ENCODE results near the gene GBA2.

The GBA2 gene

DNA sequence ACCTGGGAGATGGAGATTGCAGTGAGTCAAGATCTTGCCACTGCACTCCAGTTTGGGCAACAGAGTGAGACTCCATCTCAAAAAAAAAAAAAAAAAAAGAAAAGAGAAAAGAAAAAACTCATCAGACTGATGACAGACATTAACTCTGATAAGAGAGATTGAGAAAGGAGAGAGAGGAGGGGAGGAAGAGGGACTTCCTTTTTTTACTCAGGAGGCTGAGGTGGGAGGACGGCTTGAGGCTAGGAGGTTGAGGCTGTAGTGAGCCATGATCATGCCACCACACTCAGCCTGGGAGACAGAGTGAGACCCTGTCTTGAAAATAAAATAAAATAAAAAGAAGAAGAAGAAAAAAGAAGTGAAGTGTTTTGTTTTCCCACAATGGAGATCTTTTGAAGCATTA is 14.8 kb upstream of the GBA2 start:
- FAIRE-seq, result no peak

DNA sequence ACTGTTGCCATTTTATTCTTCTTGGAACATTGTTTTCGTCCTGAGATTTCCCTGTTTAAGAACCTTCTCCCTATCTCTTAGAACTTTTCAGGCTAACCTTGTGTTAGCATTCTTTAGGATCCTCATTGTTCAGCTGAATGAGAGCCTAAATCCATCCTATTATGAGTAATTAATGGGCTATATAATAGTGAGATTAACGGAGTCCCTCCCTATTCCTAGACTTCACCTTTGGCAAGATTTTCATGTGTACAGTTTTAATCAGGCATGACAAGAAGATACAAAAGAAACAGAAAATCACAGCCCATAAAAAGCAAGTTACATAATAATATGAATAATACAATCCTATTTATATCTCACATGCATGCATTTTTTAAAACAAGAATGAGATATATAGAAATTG is 14.2 kb upstream of the GBA2 start:
- FAIRE-seq, result no peak

DNA sequence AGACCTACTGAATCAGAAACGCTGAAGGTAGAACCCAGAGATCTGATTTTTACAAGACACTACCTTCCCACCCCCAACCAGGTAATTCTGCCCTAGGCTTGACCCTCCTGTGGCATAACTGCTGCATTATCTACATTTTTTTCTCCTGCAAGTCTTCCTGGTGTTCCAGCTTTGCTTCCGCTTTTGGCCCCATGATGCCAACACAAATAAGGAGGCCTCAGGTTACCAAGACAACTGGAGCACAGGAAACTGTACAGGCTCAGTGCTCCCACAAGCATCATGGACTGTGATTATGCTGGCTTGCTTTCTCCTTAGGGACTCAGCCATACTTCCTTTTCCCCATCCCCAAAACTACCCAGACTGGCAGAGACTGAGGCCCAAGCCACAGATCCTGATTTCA is 11.6 kb upstream of the GBA2 start:
- FAIRE-seq, result no peak

DNA sequence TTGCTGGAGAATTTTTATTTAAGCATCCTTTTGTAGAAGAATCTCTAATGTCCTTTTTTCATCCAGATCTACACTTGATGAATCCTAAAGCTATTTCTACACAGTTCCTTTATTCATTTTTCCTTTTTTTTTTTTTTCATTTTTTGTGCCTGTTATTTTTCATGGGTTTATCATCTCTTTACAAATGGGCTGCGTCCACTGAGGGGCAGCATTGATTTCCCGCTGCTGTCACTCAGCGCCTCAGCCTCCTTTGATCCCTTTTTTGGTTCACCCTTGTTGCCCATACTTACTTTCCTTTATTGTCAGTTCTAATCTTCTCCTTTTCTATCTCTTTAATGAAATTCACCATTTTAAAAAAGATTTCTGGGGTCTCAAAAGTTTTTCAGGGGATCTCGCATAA is 10.8 kb upstream of the GBA2 start:
- FAIRE-seq, result no peak

DNA sequence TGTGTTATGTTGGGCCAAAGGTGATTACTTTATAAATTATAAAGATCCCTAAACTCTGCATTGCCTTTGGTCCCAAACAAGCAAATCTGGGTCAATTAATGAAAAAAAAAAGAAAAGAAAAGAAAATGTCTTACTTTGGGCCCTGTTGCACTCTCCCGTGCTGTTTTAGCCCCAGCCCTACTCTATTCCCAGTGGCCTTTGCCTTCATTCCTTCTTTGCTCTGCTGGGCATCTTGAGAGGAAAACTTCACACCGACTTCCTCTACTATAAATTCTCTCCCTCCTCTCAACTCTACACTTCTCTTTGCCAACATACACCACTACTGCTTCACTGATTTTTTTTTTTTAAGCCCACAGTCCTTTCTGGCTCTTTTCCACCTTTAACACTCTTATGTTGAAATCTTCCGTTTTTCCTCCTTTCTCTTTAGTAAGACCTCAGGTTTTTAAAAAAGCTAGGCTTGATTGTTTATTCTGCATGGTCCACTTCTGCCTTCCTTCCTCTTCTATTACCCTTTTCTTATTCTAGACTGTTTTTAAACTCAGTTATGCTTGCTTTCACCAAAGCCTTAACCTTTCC is 9.5 kb upstream of the GBA2 start:
- FAIRE-seq, result no peak

DNA sequence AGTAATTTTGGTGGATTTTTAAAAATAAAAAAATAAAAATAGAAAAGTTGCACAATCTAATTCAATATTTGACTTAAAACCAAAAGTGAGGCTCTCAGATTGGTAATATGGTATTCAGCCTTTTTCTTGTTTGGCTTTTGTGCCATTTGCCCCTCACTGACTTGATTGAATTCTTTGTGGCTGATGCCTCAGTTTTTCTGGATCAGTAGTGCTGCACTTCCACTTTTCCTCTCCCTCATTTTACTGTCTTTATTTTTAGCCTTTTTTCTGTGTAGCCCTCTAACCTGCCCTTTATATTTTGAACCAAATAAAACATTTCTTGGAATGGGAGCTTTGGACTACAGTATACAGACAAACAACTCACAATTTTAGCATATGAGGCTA is 8.9 kb upstream of the GBA2 start:
- FAIRE-seq, result no peak

DNA sequence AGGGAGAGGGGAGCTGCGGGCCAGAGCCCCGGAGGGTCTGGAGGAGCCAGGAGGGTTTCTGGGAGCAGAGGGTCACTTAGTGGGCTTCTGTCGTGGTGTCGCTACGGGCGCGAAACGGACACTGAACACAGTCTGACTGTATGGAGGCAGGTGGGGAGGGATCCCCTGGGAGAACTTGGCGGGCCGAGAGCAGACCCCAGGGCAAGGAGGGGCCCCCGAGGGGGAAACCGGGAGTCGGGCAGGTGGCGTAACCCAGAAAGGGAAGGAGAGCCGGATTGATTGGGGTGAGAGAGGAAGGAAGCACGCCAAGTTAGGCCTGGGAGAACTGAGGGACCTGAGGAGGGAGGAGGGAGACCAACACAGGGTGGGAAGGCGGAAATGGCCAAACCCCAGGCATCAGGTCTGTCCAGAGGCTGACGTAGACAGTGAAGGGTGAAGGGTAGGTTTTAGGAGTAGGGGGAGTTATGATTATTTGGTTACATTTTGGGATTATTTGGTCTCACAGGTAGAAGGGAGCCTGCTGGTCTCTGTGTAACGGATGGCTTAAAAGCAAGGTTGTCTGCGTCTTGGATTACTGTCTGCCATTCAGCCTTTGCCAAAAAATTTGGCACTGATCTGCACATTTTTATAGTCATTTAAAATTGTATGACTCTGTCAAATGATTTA is 8.3 kb upstream of the GBA2 start:
- FAIRE-seq, result no peak

DNA sequence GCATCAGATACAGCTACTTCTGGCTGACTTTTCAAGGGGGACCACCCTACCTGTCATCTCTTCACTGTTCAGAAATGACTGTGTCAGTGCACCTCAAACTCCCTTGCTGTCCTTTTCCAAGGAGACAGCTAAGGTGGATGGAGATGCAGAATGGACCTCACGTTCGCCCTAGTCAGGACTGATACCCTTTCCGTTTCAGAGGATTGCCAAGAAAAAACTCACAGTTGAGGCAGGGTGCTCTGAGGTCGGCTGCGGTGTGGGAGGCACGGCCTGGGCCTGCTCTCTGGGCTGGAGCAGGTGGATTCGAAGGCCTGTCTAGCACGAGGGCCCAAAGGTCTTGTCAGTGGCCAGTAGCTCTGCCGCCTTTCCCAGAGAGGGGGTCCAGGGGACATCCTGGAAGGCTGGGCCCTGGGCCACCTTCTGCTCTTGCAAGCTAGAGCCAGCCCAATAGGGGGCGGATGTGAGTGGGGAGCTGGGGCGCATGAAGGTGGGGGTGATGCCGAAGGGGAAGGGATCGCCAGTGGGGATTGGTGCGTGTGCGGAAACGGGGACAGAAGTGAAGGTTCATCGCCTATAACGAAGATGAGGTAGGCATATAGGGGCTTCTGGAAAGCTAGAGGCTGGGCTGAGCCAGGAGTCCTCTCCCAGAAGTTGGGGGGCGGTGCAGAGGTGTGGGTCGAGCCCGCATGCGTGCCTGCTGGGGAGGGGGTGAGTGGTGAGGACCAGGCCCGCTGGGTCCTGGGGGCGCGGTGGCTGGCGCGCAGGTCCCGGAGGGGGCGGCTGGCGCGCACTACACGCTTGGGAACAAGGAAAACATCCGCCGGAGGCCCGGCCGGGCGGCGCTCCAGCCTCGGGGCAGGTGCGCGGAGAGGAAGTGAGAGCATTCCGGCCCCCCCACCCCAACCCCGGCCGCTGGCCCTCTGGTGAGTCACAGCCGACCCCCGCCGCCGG is 7.5 kb upstream of the GBA2 start:
- no peak for FAIRE-seq

DNA sequence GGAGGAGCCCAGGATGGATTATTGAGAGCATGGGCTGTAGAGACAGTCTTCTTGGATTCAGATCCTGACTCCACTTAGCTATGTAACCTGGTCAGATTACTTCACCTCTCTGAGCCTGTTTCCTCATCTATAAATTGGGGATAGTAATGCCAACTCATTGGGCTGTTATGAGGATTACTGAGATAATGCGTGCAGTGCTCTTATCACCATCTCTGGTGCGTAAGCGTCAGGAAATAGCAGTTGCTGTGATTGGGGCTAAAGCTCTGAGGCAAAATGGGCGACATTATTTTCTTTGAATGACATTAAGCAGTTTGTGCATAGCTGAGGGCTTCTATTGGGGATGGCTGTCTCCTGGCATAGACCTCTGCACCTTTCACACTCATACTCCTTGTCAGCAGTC is 6.0 kb upstream of the GBA2 start:
- no peak for FAIRE-seq

DNA sequence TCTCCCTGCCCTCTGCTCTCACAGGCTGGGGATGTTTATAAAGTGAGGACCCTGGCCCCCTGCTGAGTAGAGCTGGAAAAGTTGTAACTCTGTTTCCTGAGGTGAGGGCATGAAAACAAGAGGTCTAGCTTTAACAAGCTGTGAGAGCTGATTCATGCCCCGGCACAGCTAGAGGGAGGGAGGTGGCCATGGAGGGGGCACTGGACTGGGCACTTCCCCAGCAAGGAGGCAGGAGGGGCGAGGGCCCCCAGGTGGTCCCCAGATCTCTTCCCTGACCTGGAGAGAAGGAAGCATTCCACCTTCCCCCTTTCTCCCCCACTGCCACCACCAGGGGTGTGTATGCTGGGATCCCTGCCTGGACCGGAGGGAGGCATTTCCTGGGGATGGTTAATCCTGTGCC is 5.2 kb upstream of the GBA2 start, which contains the start of gene MSMP:
TSS of gene MSMP (minus strand) at position 13 of the 400 bp plus-strand sequence. CDS start 147 bp downstream, outside the sequence.
- no peak for FAIRE-seq

DNA sequence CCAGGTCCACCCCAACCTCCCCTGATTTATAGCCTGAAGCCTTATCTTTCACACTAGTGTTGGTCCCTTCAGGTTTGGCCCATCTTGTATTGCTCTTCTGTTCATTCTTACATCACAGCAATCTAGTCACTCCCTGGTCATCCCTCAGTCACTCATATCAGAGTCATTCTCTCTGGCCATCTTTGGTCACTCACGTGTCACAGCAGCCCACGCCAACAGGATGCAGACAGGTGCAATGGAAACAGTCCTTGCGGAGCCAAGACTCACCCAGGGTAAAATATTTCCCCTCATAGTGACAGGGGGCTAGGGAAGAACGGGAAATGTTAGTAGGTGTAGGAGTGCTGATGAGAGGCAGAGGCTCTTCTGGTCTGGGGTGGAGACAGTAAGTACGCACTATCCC is 4.4 kb upstream of the GBA2 start:
- FAIRE-seq, result no peak

DNA sequence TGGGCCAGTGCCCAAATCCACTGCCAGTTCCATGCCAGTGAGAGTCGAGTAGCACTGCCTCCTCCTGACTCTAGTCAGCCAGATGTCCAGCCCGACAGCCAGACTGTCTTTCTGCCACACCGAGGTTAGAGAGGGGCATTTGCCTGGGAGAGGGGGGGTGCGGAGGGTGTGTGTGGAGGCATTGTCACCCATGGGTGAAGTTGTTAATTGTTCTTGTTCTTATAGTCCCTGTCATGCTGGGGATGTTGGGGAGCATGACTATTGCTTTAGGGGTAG is 1.2 kb upstream of the GBA2 start:
- FAIRE-seq, result no peak

DNA sequence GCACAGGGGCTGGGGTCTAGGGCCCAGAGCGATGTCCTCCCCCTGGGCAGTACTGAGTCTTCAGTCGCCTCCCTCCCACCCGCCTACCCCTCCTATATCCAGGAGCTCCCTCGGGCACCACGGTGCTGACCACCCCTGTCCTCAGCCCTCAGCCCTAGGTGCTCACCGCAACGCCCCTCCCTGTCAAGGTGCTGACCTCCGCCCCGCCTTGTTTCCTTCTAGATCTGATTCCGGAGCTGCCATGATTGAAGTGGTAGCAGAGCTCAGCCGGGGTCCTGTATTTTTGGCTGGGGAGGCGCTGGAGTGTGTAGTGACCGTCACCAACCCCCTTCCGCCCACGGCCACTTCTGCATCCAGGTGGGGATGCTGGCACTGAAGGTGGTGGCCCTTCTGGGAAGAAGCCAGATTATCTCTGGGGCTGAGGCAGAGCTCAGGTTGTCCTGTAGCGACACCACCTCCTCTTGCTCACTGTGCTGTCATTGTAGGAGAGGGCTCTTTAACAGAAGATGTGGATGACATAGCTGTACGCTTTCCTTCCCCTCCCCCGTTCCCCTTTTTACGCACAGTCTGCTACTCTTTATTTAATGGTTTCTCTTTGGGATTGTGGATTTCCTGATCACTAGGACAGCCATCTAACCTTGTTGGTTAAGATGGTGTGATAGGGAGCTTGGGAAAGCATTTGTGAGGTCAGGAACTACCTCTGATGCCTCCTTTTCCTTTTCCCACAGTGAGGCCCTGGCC is 657 bp upstream of the GBA2 start:
- FAIRE-seq, result no peak

DNA sequence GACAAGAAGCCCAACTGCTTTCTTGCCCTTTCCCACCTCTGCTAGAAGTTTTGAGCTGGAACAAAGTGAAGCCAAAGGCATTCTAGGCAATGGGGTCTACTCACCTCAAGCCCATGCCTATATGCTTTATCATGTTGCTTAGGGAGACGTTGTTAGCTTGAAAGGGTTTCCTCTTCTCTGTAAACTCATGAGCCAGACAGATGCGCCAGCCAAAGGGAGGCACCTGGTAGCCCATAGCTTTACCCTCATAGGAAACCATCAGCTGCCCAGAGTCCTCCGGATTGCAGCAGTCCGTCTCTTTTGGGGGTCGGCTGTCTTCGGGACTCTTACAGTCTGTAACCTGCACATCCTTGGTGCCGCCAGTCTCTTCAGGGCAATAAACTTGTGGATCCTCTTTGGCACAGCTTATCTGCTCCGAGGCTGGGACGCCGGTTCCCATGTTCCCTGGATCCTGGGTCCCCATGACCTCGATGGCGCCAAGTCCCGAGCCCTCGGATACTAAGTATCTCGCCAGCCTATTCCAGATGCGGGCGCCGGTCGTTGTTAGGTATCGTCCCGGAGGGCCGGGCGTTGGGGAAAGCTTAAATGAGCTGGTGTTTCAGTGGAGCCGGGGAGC is 678 bp downstream of the GBA2 start:
- FAIRE-seq, result no peak

DNA sequence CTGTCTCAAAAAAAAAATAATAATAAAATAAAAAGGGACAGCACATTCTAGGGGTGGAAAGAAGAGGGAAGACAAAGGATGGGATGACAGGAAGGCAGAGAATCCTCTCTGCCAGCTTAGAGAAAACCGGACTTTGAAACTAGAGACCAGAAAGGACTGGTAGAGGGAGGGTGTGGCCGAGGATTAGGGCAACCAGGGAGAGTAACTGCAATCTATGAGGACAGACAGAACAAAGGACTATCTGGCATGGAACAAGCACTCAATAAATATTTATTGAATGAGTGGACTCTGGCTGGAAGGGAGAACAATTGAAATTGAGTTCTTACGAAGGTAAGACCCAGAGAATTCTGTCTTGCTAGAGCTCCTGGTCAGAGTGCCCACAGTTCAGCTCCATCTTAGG is 2.4 kb downstream of the GBA2 start:
- no peak for FAIRE-seq

DNA sequence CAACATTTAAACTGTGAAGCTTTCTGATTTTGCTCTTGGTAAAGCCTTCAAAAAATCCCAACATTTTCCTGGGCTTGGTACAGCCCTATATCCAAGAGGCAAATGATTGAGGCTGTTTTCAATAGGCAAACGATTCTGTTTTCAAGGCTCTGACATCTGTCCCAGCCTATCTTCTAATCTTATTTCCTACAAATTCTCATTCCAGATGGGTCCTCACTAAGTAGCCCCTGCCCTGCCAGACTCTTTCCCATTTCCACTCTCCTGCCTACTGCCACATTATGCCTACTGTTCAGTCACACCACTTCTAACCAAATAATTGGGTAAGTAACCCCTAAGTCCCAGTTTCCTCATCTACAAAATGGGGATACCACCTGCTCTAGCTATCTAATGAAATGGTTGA is 3.5 kb downstream of the GBA2 start:
- no peak for FAIRE-seq

DNA sequence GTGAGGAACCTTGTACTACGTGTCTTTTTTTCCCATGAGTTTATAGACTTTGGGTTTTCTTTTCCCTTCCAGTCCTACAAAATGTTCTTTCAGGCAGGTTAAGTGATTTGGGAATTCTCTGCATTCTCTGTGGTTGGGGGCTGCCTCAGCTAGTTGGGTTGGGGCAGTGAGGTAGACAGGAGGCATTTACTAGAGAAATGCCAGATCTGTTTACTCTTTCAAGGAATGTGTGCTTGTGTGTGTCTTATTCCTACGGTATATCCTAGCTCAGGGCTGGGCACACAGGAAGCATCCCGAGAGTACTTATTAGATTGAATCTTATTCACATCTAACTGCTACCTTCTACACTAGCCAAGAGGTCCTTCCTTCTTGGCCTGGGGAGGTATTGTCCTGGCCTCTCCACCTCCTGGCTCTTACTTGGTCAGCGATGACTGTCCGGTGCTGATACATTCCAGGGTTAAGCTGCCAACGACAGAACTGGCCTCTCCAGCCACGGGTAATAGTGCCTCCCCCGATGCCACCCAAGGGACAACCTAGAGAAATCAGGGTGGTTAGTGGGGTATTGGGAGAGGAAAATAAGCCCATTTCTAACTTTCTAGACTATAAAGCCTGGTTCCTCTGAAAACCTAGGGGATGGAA is 5.0 kb downstream of the GBA2 start:
- FAIRE-seq, result no peak

DNA sequence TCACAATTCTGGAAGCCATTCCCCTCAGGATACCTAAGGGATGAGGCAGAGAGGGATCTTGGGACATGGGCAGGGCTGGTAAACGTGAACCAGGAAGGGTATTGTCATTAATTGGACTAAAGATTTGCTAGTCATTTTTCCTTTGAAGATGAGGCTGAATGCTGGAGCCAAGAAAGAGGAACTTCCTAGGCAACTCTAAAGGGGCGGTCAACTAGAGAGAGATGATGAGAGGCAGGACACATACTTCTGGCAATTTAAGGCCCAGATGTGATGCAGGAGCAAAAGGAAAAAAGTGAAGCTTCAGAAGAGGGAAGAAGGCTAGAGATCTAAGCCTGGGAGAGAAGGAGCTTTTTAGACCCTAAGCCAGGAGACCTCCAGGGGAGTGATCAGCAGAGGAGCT is 5.6 kb downstream of the GBA2 start:
- FAIRE-seq, result no peak

DNA sequence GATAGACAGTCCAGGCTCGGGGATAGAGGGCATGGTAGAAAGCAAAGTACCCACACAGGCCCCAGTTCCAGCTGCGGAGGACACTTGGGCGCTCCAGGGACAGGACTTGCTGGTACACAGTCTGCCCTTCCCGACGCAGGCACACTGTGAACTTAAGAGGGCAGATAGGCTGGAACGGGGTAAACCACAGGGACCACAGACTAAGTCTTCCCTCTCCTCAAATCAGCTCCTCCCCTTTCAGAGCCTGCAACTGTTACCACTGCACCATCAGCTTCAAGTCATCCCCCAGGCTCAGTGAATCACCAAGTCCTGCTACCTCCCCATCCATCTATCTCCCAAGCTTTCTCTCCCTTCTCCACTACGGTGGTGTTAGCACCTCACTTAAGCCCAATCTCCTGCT is 7.3 kb downstream of the GBA2 start:
- no peak for FAIRE-seq

DNA sequence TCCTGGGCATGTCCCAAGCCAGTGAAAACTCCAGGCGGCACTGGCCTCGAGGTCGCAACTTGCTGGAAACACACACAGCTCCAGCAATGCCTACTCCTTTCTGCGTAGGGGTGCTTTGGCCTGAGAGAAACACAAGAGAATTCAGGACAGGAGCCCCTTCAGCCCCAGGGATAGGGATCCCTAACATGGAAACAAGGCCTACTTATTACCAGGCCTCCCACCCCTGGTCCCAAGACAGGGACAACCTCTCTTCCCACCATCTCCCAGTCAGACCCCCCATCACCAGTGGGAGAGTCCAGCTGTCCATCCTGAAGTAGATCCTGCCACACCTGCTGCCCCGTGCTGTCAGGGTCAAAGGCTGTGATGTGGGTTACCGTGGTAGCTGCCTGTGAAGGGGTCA is 8.8 kb downstream of the GBA2 start:
- FAIRE-seq, result no peak

DNA sequence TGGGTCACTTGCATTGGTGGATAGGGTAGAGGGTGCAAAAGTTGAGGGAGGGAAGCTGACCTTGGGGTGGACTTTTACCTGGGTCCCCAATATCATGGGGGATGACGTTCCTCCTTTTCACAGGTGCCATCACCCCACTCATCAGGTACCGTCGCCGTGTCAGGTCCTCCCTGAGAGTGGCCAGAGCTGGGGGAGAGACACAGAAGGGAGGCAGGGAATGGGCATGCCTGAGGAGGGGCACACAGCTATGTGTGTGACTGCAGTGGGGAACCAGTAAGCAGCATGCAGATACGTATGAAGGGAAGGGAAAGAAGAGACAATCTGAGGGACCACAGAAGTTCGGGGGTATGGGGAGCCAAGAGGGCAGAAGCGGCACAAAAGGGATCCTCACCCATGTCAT is 10.1 kb downstream of the GBA2 start:
- no peak for FAIRE-seq

DNA sequence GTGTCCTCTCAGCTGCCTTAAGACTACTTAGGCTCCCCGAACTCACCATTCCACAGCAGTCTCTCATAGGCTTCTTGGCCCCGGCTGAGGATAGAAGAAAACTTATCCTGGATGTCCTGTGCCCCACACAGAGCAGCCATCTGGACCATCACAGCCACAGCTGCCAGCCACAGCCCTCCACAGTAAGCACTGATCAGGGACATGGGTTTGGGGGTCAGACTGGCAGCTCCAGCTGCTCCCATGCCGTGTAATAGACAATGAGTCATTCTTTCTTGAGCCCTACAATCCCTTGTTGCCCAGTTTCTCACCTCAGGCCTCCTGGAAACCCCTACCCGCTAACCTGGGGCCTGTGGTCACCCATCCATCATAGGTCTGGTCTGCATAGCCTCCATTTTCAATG is 10.8 kb downstream of the GBA2 start:
- FAIRE-seq, result no peak

DNA sequence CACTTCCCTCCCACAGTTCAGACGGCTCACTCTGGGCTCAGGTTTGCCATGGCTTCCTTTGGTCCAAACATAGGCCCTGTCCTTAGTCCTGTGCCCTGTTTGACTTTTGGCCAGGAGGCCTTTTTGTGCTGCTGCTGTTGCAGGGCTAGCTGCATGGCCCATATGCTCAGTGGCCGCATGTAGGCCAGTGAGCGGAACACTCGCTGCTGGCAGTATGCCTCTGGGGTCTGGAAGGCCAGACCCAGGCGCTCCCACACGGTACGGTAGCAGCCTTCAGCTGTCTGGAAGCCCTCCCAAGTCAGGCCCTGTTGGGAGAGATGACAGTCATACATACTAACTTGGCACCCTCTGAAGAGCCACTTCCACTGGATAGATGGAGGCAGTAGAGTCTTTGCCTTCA is 11.9 kb downstream of the GBA2 start:
- FAIRE-seq, result no peak

All from colon (tissue), 2 donors.